Testis (tissue), 3 donors: ENCODE data around the gene AGAP1. TPM values are rescaled to one million over a fixed set of nuclear protein-coding genes. Genes with fewer than 3 reads are reported as not detected.

Source experiments
- DNase-seq: peaks from one replicate; pipeline ENCODE4 v3.0.0-alpha.2; 2019
- H3K27ac ChIP-seq, 2 donors: fragments of 200-600 bp; sonication (generic); one replicate each; pipeline ENCODE4 v1.5.1; 2019
- H3K27me3 ChIP-seq: fragments of 200-600 bp; sonication (generic); one replicate; pipeline ENCODE4 v1.5.1; 2019
- H3K36me3 ChIP-seq: fragments of 200-600 bp; sonication (generic); one replicate; pipeline ENCODE4 v1.5.1; 2017; ENCODE audit warnings: low read depth; ENCODE audit errors: missing control alignments
- H3K4me1 ChIP-seq: fragments of 200-600 bp; sonication (generic); one replicate; pipeline ENCODE4 v1.5.1; 2019
- H3K4me3 ChIP-seq, 2 donors: fragments of 200-600 bp; sonication (generic); one replicate each; pipeline ENCODE4 v1.5.1; 2017 to 2019
- H3K9me3 ChIP-seq: fragments of 200-600 bp; sonication (generic); one replicate; pipeline ENCODE4 v1.5.1; 2017
- CTCF ChIP-seq, 3 experiments: fragments of 450-650 bp in 2 of 3; fragments of 200-600 bp in 1 of 3; sonication (generic) in 1 of 3; IDR thresholded peaks; one replicate each; pipeline ENCODE4 v1.5.1; 2016 to 2019; ENCODE audit warnings: antibody characterized with exemption in 3 of 3, mild to moderate bottlenecking in 2 of 3, moderate library complexity in 1 of 3
- POLR2A ChIP-seq: fragments of 450-650 bp; IDR thresholded peaks from one replicate; pipeline ENCODE4 v1.6.1; 2017; ENCODE audit warnings: antibody characterized with exemption, mild to moderate bottlenecking, moderate library complexity
- WGBS, 2 donors: methylation state at CpG; one replicate each; pipeline ENCODE4 v1.1.5; 2018; 5-methylcytosine and 5-hydroxymethylcytosine counted together
- intact Hi-C: fragments of 100-400 bp; cut with DNase I; formaldehyde crosslinking; loops from one replicate; pipeline ENCODE4 v1.15.1; 2023; ENCODE audit warnings: low total_unique reads
- polyA plus RNA-seq: library from polyadenylated mRNA; stranded (reverse); fragments of 350-450 nt; fragmentation: Illumina TruSeq; extraction: RNeasy Lipid Tissue Mini Kit (QIAGEN cat#74804); gene quantifications from one replicate; pipeline ENCODE4 v1.2.3, GENCODE V29; 2014; ENCODE audit warnings: low read depth, low replicate concordance; ENCODE audit not compliant: insufficient read depth
- total RNA-seq, 2 donors: library from RNA; depleted of rRNA; stranded (reverse); fragments of >200 nt; gene quantifications; one replicate each; pipeline ENCODE4 v1.2.3, GENCODE V29; 2016

The AGAP1 gene
- total and polyA plus RNA-seq, 3 donors from 2014 or later = 21.4 to 45.5 (median 40.7) TPM

- intact Hi-C loops = no loop called here
- no peak for TF ChIP-seq CTCF (IDR thresholded peaks at IDR 0.05)
- TF ChIP-seq POLR2A = no peak
- H3K4me1 ChIP-seq = peaks cover 16% of the 10 kb centered on the region
- WGBS, 2 donors = 88 to 94% methylated on average over 8 of the region's 8 CpGs
- no peaks in the 10 kb centered on the region for H3K36me3 ChIP-seq
- H3K27me3 ChIP-seq = no peaks in the 10 kb centered on the region
- no peaks in the 10 kb centered on the region for H3K9me3 ChIP-seq
- H3K4me3 ChIP-seq = no peak overlapping the region
- no peak for DNase-seq
- no peak overlapping the region for H3K27ac ChIP-seq
These were observed 109.8 kb downstream of the AGAP1 start for GRCh38 chr2:235603659-235604058.

GRCh38 chr2:235605312-235606003, 111.6 kb downstream of the AGAP1 start:
- peak; percentile 85 for DNase-seq
- no peak overlapping the region for H3K4me3 ChIP-seq
- H3K4me1 ChIP-seq = peaks cover 20% of the 10 kb centered on the region
- H3K9me3 ChIP-seq = no peaks in the 10 kb centered on the region
- H3K27me3 ChIP-seq = no peaks in the 10 kb centered on the region
- TF ChIP-seq CTCF (IDR thresholded peaks at IDR 0.05) (no peak), POLR2A (no peak)
- intact Hi-C loops = no loop called here
- no peak overlapping the region for H3K27ac ChIP-seq
- 47 to 63% methylated on average over 22 of the region's 22 CpGs for WGBS, 2 donors
- no peaks in the 10 kb centered on the region for H3K36me3 ChIP-seq

GRCh38 chr2:235606004-235606715, 112.3 kb downstream of the AGAP1 start:
- Histone ChIP-seq H3K36me3 (no peaks in the 10 kb centered on the region), H3K27ac (no peak overlapping the region), H3K9me3 (no peaks in the 10 kb centered on the region), H3K4me3 (no peak overlapping the region), H3K4me1 (peaks cover 20% of the 10 kb centered on the region), H3K27me3 (no peaks in the 10 kb centered on the region)
- intact Hi-C loops = no loop called here
- TF ChIP-seq CTCF (IDR thresholded peaks at IDR 0.05) (no peak), POLR2A (no peak)
- no peak for DNase-seq
- 63 to 64% methylated on average over 10 of the region's 10 CpGs for WGBS, 2 donors

GRCh38 chr2:235607546-235608199, 113.8 kb downstream of the AGAP1 start:
- no peaks in the 10 kb centered on the region for H3K36me3 ChIP-seq
- peaks cover 20% of the 10 kb centered on the region for H3K4me1 ChIP-seq
- DNase-seq = no peak
- H3K27ac ChIP-seq = peak overlapping the region in 1 of 2 donors; percentile 70
- WGBS, 2 donors = 50 to 58% methylated on average over 14 to 18 of the region's 18 CpGs
- H3K9me3 ChIP-seq = no peaks in the 10 kb centered on the region
- no peaks in the 10 kb centered on the region for H3K27me3 ChIP-seq
- no peak overlapping the region for H3K4me3 ChIP-seq
- no peak for TF ChIP-seq CTCF (IDR thresholded peaks at IDR 0.05)
- TF ChIP-seq POLR2A = no peak
- intact Hi-C loops = no loop called here
